ENCODE data around the gene WDR45. TPM values are rescaled to one million over a fixed set of nuclear protein-coding genes. Genes with fewer than 3 reads are reported as not detected.
"Not testable (repeated sequence)": the region's sequence is repeated elsewhere in the genome, so short reads cannot be mapped to it uniquely, and the experiment has no call there.

The WDR45 gene
- total RNA-seq, result 46.6 and 56.0 TPM in 2 replicates

DNA sequence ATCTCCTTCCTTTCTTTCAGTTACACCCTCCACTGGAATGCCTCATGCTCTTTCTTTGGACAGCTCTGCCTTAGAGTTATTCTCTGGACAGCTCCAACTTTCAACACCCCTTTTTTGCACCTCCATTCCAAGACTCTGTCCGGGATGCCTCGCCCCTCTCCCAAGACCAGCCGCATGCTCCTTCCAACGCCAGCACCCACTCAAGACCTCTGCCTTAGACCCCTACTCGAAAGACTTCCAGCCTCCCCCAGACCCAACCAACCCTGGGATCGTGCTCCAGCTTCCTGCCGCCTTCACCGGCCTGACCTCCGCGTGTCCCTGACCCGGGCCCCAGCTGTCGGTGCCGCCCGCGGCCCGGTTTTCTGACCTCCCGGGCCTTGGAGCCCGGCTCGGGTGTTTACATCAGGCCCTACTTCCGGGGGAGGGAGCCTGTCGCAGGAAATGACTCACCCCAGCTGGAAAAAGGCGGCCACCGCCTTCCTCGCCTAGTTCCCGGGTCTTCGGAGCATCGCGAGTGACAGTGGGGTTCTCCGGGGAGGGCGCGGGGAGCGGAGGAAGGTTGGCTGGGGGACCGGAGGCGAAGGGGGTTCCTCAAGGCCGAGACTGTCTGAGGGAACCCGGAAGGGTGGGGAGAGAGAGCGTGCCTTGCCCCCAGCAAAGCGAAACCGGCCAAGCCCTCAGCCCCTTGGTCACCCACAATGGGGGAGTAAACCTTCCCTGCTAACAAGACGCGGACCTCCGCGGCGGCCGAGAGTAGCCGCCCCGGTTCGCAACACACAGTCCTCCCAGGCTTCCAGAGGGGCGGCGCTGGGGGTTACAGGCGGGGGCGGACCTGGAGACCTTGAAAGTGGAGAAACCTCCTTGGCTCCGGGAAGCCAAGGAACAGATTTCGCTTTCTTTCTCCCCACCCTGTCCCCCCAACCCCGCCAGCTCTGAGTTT, at the start of gene WDR45:
WDR45 (minus strand) TSS at position 399 of the 940 bp plus-strand sequence. CDS start 1,792 bp downstream, outside the sequence.
- peak; percentile 69 for DNase-seq (ENCODE audit: low read depth)
- TF ChIP-seq, protein P1, sequence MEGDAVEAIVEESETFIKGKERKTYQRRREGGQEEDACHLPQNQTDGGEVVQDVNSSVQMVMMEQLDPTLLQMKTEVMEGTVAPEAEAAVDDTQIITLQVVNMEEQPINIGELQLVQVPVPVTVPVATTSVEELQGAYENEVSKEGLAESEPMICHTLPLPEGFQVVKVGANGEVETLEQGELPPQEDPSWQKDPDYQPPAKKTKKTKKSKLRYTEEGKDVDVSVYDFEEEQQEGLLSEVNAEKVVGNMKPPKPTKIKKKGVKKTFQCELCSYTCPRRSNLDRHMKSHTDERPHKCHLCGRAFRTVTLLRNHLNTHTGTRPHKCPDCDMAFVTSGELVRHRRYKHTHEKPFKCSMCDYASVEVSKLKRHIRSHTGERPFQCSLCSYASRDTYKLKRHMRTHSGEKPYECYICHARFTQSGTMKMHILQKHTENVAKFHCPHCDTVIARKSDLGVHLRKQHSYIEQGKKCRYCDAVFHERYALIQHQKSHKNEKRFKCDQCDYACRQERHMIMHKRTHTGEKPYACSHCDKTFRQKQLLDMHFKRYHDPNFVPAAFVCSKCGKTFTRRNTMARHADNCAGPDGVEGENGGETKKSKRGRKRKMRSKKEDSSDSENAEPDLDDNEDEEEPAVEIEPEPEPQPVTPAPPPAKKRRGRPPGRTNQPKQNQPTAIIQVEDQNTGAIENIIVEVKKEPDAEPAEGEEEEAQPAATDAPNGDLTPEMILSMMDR (IDR thresholded peaks at IDR 0.05; ENCODE audit: insufficient read depth, low read depth, low read length), result no peak
- H3K4me3 ChIP-seq (ENCODE audit: low read depth, low read length), result peak within 1 kb of the TSS; percentile 72

DNA sequence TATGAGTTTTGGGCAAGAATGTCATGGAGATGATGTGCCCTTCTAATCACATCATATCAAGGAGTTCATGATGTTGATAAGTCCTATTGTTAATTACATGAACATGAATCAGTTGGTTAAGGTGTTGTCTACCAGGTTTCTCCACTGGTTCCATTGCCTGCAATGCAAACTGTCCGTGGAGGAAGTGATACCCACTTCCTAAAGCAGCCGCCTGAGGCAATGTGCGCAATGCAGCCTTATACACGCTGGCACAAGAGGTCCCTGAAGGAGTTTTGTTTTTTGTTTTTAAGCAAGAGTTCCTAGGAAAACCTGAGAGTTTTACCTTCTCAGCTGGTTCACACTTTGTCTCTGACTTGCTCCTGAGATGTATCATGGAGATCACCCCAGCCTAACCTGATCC, 49.7 kb upstream of the WDR45 start:
- DNase-seq (ENCODE audit: low read depth), result no peak
- TF ChIP-seq, protein P1 (IDR thresholded peaks at IDR 0.05; ENCODE audit: insufficient read depth, low read depth, low read length), result no peak
- no peak overlapping the region for H3K4me3 ChIP-seq (ENCODE audit: low read depth, low read length)

DNA sequence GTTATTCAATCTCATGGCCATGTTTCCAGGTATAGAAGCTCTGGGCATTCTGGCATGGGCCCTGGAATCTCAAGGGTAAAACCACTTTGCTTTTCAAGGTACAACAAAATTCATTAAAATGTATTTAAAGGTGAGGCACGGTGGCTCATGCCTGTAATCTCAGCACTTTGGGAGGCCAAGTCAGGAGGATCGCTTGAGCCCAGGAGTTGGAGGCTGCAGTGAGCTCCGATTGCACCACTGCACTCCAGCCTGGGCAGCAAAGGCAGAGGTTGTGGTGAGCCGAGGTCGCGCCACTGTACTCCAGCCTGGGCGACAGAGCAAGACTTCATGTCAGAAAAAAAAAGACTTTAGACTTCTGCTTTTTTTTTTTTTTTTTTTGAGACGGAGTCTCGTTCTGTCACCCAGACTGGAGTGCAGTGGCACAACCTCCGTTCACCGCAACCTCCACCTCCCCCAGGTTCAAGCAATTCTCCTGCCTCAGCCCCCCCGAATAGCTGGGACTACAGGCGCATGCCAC, 48.1 kb upstream of the WDR45 start:
- DNase-seq (ENCODE audit: low read depth); H3K4me3 ChIP-seq (ENCODE audit: low read depth, low read length): not testable (repeated sequence)

DNA sequence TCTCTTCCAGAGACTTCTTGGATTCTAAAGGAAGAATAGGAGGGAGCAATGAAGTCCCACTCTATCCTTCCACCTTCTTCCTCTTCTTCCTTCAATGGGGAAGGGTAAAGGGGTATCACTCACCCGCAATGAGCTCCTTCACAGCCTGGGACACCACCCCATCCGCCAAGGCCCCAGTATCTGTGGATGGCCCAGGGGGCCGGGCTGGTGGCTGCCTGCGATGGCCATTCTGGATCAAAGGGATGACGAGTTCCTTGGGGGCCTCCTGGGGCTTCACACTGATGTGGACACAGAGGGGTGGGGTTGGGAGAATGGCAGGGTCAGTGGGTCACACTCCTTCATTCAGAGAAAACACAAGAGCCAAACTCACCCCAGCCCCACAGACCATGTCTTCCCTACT, 42.8 kb upstream of the WDR45 start:
- TF ChIP-seq, protein P1 (IDR thresholded peaks at IDR 0.05; ENCODE audit: insufficient read depth, low read depth, low read length), result no peak
- DNase-seq (ENCODE audit: low read depth), result no peak
- peak overlapping the region; percentile 86 for H3K4me3 ChIP-seq (ENCODE audit: low read depth, low read length)

DNA sequence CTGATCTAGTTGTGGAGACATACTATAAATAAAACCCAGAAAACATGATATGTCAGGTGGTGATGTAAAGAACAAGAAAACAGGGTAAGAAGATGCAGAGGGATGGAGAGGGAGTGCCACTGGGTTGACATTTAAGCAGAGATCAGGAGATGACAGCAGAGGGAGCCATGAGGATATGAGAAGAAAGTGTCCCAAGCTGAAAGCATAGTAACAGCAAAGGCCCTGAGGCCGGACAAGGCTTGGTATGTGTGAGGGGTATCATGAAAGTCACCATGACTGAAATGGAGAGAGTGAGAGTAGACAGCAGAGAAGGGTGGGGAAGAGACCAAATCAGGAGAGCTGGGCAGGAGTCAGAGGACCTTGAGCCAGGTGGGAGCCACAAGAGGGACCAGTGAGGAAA, 40.4 kb upstream of the WDR45 start:
- no peak overlapping the region for H3K4me3 ChIP-seq (ENCODE audit: low read depth, low read length)
- no peak for DNase-seq (ENCODE audit: low read depth)
- TF ChIP-seq, protein P1 (IDR thresholded peaks at IDR 0.05; ENCODE audit: insufficient read depth, low read depth, low read length), result no peak

DNA sequence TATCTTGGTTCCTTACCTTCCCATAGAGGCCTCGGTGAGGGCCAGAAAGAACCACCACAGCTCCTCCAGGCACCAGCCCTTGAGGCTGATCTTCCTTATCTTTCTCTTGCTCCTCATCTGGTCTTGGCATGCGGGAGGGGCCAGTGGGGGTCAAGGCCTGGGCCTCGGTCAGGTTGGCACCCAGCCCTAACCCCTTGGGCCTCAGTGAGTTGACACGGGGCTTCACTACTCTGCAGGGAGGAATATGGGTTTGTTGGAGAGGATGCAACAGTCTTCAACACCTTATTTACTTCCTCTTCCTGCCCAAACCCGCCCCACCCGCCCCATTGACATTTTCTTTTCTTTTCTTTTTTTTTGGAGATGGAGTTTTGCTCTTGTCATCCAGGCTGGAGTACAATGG, 37.9 kb upstream of the WDR45 start:
- TF ChIP-seq, protein P1 (IDR thresholded peaks at IDR 0.05; ENCODE audit: insufficient read depth, low read depth, low read length), result no peak
- no peak for DNase-seq (ENCODE audit: low read depth)
- H3K4me3 ChIP-seq (ENCODE audit: low read depth, low read length), result no peak overlapping the region

DNA sequence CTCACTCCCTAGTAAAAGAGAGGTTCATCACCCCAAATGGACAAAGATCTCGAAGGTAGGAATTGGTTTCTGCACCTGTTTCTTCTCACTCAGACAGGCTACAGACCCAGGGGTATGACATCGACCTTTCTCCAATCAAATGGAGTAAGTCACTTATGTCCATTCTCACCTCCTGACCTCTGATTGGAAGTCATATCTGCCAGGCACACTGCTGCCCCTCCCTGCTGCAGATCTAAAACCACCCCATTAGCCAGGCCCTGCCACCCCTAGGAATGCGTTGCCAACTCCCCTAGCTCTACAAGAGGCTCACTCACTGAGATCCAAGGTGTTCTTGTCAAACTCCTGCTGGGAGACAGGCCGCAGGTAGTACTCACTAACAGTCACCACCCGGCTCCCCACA, 37.0 kb upstream of the WDR45 start:
- TF ChIP-seq, protein P1 (IDR thresholded peaks at IDR 0.05; ENCODE audit: insufficient read depth, low read depth, low read length), result no peak
- DNase-seq (ENCODE audit: low read depth), result no peak
- no peak overlapping the region for H3K4me3 ChIP-seq (ENCODE audit: low read depth, low read length)

Data from fibroblast of villous mesenchyme (primary cell).